Renal pelvis (tissue), 12 donors: ENCODE results near the gene SMG1. TPM values are rescaled to one million over a fixed set of nuclear protein-coding genes. Genes with fewer than 3 reads are reported as not detected.
"Not testable (repeated sequence)": the region's sequence is repeated elsewhere in the genome, so short reads cannot be mapped to it uniquely, and the experiment has no call there.

Experiments
- DNase-seq: peaks from one replicate; pipeline ENCODE4 v3.0.0-alpha.2; 2013
- long read RNA-seq, 16 experiments: transcript quantifications; one replicate each; lab custom pipeline, GENCODE V29; 2026
- polyA plus RNA-seq, 3 donors: library from polyadenylated mRNA; unstranded; fragments of 120-200 nt; gene quantifications; one replicate each; pipeline ENCODE4 v1.2.1, GENCODE V29; 2013; ENCODE audit not compliant: insufficient read length in 3 of 3

SMG1 gene
- polyA plus RNA-seq: 10 to 100 TPM; 46.2 to 86.2 (median 75.4) TPM
- long read RNA-seq, donor 1: 0 reads
- long read RNA-seq, donor 2, partial matches to known transcripts: 6 of 6 reads
- long read RNA-seq, donor 2, other reads (novel, unspliced or antisense): 0 of 6 reads
- long read RNA-seq, donor 3: 0 reads
- long read RNA-seq, donor 4: 0 reads
- long read RNA-seq, donor 5: 0 reads
- long read RNA-seq, donor 6, partial matches to known transcripts: 11 of 11 reads
- long read RNA-seq, donor 6, other reads (novel, unspliced or antisense): 0 of 11 reads
- long read RNA-seq, donor 7, partial matches to known transcripts: 0 of 1 reads
- long read RNA-seq, donor 7, other reads (novel, unspliced or antisense): 0 of 1 reads
- long read RNA-seq, donor 8: 0 reads
- long read RNA-seq, donor 9: 0 reads
- long read RNA-seq, donor 10, partial matches to known transcripts: 15 of 15 reads
- long read RNA-seq, donor 10, other reads (novel, unspliced or antisense): 0 of 15 reads
- long read RNA-seq, donor 11: 0 reads
- long read RNA-seq, donor 12: 0 reads
- long read RNA-seq, donor 13: 0 reads
- long read RNA-seq, donor 14: 0 reads
- long read RNA-seq, donor 15: 0 reads
- long read RNA-seq, donor 16: 0 reads

DNA sequence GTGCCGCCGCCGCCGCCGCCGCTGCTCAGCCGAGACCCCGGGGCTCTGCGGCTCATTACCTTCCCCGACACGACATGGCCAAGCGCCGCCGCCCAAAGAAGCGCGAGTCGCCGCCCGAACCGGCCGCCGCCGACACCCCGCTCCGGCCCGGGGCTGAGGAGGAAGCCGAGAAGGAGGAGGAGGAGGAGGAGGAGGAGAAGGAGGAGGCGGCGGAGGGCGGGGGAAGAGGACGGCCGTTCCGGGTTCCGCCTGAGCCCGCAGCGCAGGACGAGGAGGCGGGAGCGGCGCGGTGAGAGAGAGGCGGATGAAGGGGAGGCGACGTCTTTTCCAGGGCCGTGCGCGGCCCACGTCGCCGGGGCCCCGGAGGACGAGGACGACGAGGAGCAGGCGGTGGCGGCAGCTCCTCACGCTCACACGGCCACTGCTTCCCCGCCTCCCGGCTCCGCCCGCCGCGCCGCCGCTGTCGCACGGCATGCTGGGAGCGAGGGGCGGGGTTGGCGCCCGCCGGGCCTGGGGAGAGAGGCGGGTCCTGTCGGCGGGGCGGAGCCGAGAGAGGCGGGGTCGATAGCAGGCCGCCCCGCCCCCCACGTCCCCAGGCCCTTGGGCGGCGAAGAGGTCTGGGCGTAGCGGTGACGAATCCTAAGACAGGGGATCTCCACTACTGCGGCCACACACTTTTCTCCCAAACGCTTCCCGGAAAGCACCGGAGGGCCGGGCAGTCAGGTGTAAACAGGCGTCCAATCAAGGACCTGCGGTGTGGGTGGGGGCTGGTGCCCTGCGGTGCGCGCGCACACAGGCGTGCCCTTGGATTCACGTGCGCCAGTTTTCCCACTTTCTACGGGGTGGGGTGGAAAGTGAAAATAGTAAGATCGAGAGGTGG is at the start of gene SMG1:
SMG1 (minus strand) TSS at position 423 of the 880 bp plus-strand sequence; CDS start at position 56, 367 bp downstream.
- DNase-seq: peak; percentile 89

DNA sequence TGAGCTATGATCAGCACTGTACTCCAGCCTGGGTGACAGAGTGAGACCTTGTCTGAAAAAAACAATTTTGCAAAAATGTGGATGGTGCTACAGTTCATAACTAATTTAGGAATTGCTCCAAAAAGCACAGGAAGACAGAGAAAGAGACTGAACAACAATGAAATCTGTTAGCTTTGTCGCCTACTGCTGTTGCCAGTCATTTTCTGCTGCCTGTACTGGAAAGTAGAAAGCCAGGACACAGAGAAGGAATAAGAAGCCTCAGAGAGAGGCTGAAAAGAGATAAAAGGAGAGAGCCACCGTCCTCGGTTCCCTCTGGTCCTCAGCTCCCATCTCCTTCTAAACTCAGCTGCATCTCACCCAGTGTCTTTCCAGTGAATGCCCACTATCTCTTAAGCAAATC is 48.9 kb upstream of the SMG1 start:
- no peak for DNase-seq

DNA sequence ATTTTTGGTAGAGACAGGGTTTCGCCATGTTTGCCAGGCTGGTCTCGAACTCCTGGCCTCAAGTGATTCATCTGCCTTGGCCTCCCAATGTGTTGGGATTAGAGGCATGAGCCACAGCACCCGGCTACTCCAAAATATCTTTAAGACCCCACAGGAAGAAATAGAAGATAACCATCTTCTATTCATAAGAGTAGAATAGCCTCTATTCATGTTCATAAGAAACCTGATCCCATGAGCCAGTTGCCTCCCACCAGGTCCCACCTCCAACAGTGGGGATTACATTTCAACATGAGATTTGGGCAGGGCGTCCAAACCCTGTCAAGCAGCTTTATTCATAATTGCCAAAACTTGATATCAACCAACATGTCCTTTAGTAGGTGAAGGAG is 43.6 kb upstream of the SMG1 start:
- no peak for DNase-seq

DNA sequence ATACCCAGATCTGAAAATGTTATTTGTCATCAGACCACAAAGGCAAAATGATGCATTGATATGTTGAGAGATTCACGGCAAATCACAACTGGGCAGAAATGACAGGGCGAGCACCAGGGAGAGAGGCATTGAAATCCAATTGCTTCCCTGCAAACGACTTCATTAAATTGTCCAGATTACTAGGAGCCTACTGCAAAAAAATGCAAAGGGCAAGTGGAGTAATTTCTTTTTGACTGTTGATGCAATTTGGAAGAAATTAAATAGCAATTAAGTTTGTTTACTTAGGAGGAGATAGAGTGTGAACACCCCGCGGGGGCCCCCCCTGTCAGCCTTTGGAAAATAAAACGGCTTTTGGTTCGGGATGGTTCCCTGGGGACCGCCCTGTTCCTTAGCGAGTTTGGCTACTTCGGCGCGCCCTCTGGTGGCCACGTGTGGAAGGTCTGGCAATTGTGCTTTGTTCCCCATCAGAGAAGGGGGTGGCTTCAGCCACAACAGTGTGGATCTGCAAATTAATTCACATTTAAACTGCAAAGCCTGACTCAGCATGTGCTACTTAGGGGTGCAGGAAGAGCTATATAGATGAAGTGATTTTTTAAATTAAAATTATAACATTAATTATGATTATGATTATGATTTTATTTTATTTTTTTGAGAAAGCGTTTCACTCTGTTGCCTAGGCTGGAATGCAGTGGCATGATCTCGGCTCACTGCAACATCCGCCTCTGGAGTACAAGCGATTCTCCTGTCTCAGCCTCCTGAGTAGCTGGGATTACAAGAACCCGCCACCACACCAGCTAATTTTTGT is 43.0 kb upstream of the SMG1 start:
- peak; percentile 72 for DNase-seq

DNA sequence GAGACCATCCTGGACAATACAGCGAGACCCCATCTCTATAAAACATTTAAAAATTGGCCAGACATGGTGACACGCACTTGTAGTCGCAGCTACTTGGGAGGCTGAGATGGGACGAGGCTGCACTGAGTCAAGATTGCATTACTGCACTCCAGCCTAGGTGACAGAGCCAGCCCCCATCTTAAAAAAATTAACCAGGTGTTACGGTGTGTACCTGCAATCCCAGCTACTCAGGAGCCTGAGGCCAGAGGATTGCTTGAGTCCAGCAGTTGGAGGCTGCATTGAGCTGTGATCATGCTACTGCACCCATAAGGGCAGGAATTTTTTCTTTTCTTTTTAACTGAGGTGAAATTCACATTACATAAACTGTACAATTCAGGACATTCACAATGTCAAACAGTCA is 40.6 kb upstream of the SMG1 start:
- no peak for DNase-seq

DNA sequence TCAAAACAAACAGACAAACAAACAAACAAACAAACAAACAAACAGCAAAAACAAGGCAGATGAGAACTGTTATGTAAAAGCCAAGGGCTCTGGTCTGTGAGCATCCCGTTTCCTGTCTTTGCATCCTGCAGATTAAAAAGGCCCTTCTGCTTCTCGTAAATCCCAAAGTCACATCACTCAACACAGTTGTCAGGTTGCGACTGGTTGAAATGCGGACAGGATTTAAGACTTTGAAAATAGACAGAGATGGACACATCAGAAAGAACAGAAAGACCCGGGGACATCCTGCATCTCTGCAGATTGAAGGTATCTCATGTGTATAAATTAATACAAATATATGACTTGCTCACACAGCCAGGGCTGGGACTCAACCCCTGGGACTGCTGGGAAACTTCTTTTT is 39.3 kb upstream of the SMG1 start:
- no peak for DNase-seq

DNA sequence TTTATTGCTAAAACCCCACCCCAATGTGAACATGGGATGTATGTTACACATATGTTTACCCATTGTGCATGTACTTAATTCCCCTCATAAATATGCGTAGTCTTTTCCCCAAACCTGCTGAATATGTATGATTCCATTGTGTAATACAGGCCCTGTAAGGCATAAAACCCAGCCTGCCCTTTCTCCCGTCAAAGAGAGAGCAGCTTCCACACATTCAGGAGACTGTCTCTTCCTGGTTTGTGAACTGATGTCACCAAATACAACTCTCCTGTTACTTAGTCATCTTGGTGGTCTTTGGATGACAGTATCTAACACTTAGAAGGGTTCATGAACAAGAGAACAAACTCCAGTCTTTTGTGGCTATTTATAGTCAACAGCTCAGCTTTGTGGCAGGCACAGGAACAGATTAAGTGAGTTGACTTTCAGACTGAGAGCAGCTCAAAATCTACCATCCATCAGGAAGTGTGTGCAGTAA is 32.9 kb upstream of the SMG1 start:
- no peak for DNase-seq

DNA sequence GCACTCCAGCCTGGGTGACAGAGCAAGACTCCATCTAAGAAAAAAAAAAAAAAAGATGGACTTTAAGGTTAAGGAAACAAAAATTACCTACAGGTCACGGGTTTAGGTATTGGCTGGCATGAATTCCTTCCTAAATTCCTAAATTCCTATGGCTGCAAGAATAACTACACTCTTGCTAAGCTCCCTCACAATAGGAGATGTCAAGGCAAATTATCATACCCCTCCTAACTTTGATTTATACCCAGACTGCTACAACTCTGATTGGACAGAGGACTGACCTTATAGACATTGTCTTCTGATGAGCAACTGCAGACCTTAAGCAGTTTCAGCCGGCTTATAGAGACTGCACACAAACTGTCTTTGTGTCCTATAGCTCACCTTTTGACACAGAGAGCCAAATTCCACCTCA is 32.4 kb upstream of the SMG1 start:
- no peak for DNase-seq

DNA sequence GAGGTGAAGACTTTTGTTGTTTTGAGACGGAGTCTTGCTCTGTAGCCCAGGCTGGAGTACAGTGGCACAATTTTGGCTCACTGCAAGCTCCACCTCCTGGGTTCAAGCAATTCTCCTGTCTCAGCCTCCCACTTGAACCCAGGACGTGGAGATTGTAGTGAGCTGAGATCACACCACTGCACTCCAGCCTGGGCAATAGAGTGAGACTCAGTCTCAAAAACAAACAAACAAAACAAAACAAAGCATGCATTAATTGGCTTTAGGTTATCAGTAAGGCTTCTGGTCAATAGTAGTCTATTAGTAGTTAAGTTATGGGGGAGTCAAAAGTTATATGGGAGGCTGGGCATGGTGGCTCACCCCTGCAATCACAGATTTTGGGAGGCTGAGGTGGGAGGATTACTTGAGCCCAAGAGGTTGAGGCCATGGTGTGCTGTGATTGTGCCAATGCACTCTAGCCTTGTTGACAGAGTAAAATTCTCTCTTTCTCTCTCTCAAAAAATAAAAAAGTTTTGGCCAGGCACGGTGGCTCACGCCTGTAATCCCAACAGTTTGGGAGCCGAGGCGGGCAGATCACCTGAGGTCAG is 30.5 kb upstream of the SMG1 start:
- DNase-seq: not testable (repeated sequence)

DNA sequence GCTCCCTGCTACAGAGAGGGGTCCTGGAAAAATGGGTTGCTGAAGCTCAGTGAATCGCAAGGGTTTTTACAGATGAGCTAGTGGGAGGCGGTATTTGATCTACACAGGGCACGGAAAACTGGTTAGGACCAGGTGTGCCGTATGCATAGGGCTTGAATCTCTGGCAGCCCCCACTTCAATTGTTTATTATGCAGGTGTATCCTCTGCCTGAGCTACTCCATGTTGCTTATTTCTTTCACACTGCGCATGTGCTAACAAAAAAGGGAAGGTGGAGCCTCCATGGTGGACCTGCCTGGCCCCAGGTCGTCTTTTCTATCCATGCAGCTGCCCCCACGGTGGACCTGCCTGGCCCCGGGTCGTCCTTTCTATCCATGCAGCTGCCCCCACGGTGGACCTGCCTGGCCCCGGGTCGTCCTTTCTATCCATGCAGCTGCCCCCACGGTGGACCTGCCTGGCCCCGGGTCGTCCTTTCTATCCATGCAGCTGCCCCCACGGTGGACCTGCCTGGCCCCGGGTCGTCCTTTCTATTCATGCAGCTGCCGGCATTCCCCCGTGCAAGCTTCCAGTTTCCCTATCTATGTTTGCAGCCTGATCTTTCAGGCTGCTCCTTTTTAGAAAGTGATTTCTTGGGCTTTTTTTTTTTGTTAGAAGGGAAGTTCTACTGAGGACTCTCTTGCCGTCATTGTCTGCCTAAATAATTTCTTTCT is 29.8 kb upstream of the SMG1 start:
- DNase-seq: not testable (repeated sequence)

DNA sequence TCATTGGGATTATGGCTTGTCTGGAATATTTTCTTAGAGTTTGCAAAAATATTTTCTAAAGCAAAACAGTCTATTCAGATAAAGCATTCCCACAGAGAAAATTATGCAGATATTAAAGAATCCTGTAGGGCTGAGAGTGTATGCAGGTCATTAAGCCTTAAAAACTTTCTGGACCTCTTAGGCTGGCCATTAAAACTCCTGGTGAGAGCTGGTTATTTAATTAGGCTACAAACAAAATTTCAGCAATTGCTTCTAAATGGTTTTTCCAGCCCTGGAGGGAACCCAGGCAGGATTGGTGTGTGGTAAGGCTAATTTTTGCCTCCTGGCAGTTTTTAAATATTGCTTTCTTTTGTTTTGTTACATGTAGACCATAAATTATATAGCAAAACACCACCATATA is 27.3 kb upstream of the SMG1 start:
- DNase-seq: no peak

DNA sequence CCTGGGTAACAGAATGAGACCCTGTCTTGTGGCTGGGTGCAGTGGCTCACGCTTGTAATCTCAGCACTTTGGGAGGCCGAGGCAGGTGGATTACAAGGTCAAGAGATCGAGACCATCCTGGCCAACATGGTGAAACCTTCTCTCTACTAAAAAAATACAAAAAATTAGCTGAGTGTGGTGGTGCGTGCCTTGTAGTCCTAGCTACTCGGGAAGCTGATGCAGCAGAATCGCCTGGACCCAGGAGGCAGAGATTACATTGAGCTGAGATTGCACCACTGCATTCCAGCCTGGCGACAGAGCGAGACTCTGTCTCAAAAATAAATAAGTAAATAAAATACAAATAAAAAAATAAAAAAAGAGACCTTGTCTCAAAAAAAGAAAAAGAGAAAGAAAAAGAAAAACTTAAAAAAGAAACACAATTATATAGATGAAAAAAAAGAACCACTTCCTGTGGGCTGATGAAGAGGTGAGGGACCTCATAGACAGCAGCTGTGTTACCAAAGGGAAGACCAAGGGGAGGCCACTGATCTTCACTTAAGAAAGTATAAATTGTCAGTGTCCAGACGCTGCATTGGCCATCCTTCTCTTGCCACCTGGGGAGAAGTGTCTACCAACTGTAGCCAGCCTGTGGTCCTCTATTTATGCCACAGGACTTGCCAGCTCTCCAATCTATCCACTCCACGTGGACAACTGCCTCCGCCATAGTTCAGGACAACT is 24.4 kb upstream of the SMG1 start:
- no peak for DNase-seq

DNA sequence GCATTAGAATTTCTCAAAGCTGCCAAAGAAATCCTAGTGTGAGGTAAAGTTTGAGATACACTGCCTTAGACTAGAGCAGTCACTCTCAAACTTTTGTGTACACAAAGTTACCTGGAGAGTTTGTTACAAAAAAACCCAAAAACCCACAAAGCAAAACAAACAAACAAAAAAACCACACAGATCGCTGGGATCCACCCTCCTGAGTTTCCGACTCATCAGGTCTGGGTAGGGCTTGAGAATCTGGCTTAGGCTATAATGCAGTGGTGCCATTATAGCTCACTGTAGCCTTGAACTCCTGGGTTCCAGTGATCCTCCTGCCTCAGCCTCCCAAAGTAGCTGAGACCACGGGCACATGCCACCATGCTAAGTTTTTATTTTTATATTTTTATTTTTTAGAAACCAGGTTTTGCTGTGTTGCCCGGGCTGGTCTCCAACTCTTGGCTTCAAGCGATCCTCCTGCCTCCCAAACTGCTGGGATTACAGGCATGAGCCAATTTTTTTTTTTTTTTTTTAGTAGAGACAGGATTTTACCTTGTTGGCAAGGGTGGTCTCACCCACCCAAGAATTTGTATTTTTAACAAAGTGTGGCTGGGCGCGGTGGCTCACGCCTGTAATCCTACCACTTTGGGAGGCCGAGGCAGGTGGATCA is 22.3 kb upstream of the SMG1 start:
- no peak for DNase-seq

DNA sequence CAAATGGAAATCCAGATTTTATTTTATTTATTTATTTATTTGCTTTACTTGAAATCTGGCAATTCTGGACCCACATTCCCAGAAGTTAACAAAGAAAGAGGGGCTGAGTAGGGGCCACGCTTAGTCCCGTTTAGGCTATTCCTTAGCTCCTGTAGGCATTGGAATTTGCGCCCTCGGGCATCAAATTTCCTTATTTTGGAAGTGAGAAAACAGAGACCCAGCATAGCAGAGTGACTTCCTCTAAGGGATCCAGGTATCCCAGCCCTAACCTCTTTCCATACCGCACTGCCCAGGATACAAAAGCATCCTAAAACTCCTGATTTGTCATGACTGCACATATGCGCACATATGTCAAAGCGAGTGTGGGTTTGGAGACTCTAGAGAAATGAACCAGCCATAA is 19.0 kb upstream of the SMG1 start:
- no peak for DNase-seq

DNA sequence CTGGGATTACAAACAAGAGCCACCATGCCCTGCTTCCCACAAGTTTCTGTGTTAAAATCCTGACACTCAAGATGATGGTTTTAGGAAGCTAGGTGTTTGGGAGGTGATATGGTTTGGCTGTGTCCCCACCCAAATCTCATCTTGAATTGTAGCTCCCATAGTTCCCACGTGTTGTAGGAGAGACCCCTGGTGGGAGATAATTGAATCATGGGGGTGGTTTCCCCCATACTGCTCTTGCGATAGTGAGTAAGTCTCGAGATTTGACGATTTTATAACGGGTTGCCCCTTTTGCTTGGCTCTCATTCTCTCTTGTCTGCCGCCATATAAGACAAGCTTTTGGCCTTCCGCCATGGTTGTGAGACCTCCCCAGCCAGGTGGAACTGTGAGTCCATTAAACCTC is 17.2 kb upstream of the SMG1 start:
- no peak for DNase-seq

DNA sequence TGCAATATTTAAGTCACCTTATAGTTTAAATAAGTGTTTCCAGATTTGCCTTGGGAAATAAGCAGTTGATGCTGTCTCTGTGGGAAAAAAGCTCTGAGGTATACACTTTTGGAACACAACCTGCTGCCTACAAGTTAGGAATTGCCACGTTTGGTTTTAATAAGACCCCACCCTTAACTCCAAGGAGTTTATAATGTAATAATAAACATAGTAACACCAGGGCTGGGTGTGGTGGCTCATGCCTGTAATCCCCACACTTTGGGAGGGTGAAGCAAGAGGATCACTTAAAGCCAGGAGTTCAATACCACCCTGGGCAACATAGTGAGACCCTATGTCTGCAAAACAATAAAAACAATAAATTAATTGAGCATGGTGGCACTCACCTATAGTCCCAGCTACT is 15.9 kb upstream of the SMG1 start:
- DNase-seq: no peak

DNA sequence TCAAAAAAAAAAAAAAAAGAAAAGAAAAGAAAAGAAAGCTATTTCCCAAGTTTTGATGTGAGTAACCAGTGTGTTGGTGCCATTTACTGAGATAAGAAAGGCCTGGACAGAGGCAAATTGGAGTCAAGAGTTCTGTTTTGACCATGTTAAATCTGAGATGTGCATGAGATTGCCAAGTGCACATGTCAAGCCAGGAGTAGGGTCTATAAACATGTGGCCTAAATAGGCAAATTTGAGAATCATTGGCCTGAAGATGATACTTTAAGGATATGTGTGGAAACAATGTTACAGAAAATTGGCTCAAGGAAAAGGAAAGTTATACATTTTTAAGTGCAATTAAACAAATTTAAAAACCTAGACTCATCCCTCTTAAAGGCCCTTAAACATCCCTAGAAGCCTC is 15.3 kb upstream of the SMG1 start:
- no peak for DNase-seq

DNA sequence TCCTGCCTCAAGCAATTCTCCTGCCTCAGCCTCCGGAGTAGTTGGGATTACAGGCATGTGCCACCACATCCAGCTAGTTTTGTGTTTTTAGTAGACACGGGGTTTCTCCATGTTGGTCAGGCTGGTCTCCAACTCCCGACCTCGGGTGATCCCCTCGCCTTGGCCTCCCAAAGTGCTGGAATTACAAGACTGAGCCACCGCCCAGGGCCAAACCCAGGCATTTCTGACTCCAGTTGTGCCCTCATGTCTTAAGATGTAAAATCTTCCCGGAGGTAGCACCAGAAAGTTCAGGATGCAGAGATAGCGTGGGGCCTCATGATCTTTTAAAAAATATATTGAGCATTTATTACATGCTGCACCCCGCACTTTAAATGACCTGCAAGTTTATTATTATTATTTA is 12.8 kb upstream of the SMG1 start:
- no peak for DNase-seq

DNA sequence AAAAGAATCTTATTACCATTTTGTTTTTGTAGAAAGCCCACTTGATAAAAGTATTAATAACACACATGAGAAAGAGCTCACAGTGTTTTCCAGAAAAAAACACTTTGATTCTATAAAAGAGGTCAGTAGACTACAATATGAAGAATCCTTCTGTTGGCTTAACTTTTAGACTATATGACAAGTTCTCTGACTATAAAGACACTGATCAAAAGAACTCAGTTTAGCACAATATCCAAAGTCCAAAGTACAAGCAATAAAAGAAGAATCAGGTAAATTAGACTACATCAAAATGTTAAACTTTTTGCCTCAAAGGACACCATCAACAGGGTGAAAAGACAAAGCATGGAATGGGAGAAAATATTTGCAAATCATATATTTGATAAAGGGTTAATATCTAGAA is 11.2 kb upstream of the SMG1 start:
- DNase-seq: no peak
